DOHH2 (cell line): ENCODE data around the gene HSD17B11.
"Not testable (repeated sequence)": the region's sequence is repeated elsewhere in the genome, so short reads cannot be mapped to it uniquely, and the experiment has no call there.

Experiments
- H3F3A ChIP-seq: fragments of 200-600 bp; sonication (generic), shearing (Covaris generic); 2 replicates; pipeline ENCODE4 v1.6.0; 2016; ENCODE audit warnings: antibody characterized with exemption, mild to moderate bottlenecking; ENCODE audit not compliant: control insufficient read depth, insufficient read depth
- H3K27ac ChIP-seq: fragments of 200-600 bp; sonication (generic); 2 replicates; pipeline ENCODE4 v1.5.1; 2014; ENCODE audit warnings: low read depth, mild to moderate bottlenecking, low read length, moderate library complexity
- H3K27me3 ChIP-seq: fragments of 200-600 bp; sonication (generic); 2 replicates; pipeline ENCODE4 v1.6.1; 2014; ENCODE audit warnings: mild to moderate bottlenecking, low read length, mixed read lengths; ENCODE audit not compliant: control insufficient read depth
- H3K36me3 ChIP-seq: fragments of 200-600 bp; sonication (generic); 2 replicates; pipeline ENCODE4 v1.6.1; 2014; ENCODE audit warnings: mild to moderate bottlenecking, low read length, moderate library complexity, mixed read lengths; ENCODE audit not compliant: control insufficient read depth
- H3K4me1 ChIP-seq: fragments of 200-600 bp; sonication (generic); 2 replicates; pipeline ENCODE4 v1.6.1; 2014; ENCODE audit warnings: mild to moderate bottlenecking, low read length, mixed read lengths; ENCODE audit not compliant: control insufficient read depth
- H3K4me2 ChIP-seq: fragments of 200-600 bp; sonication (generic); 2 replicates; pipeline ENCODE4 v1.6.0; 2014; ENCODE audit warnings: mild to moderate bottlenecking, low read length, moderate library complexity
- H3K4me3 ChIP-seq: fragments of 200-600 bp; sonication (generic); 2 replicates; pipeline ENCODE4 v1.5.1; 2014; ENCODE audit warnings: mild to moderate bottlenecking, low read length, mixed read lengths
- H3K79me2 ChIP-seq: fragments of 200-600 bp; sonication (generic); 2 replicates; pipeline ENCODE4 v1.6.1; 2014; ENCODE audit warnings: mild to moderate bottlenecking, low read length, mixed read lengths; ENCODE audit not compliant: control insufficient read depth
- H3K9me2 ChIP-seq: fragments of 200-600 bp; sonication (generic); replicated peaks from 2 replicates; pipeline ENCODE4 v1.6.1; 2014; ENCODE audit warnings: mild to moderate bottlenecking, low read length, mixed read lengths; ENCODE audit not compliant: control insufficient read depth
- H3K9me3 ChIP-seq: fragments of 200-600 bp; sonication (generic); 2 replicates; pipeline ENCODE4 v1.6.1; 2014; ENCODE audit warnings: antibody characterized with exemption, low read length, mixed read lengths; ENCODE audit not compliant: control insufficient read depth, insufficient read depth
- H4K20me1 ChIP-seq: fragments of 200-600 bp; sonication (generic); 2 replicates; pipeline ENCODE4 v1.6.0; 2014; ENCODE audit warnings: low read depth, mild to moderate bottlenecking, antibody characterized with exemption, low read length, moderate library complexity; ENCODE audit not compliant: control insufficient read depth, insufficient read depth
- EZH2phosphoT487 ChIP-seq: fragments of 200-600 bp; sonication (generic); IDR thresholded peaks from 2 replicates; pipeline ENCODE4 v1.6.1; 2017; ENCODE audit warnings: borderline replicate concordance, mild to moderate bottlenecking, antibody characterized with exemption, low read length, moderate library complexity, mixed read lengths
- TF ChIP-seq, protein P1 (sequence below): fragments of 200-600 bp; sonication (generic); IDR thresholded peaks from one replicate; pipeline ENCODE4 v1.5.1; 2014; ENCODE audit warnings: antibody characterized with exemption, mild to moderate bottlenecking, low read depth, low read length; ENCODE audit not compliant: poor library complexity, severe bottlenecking

Gene HSD17B11

DNA sequence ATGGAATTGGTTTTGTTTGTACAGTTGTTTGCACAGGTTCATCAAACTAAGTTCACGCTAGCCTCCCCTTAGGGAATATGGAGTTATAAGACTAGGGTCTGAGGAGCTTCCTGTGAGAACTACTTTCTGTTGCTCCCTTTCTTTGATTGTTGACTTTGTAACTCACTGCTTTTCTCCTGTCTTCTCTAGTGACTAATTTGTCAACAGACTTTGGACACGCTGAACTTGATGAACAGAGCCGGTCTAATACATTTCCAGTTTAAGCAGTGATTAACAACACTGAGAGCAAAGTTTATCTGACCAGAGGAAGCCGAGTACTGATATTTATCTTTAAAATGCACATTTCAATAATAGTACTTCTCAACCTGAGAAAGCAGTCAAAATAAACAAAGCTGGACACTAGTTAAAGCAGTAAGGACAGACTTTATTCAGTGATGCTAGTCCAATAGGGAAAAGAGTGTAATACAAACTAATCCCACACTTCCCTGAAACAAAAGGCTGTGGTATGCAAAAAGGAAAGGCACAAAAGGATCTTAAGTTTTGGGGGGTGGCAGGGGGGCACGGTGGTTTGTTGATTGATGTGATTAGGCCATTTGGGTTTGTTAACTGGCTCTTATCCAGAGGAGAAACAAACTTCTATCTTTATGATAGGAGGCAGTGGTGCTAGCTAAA, 28.7 kb upstream of the HSD17B11 start:
- Histone ChIP-seq H3F3A (no peaks in the 10 kb centered on the region), H3K27ac (no peak overlapping the region), H3K27me3 (no peaks in the 10 kb centered on the region), H3K4me2 (no peak overlapping the region), H4K20me1 (peaks cover 2% of the 10 kb centered on the region; the same call in 1 of the 2 replicates), H3K36me3 (no peaks in the 10 kb centered on the region), H3K9me3 (no peaks in the 10 kb centered on the region), H3K79me2 (peaks cover 33% of the 10 kb centered on the region), H3K9me2 (no peaks in the 10 kb centered on the region), H3K4me1 (peaks cover 22% of the 10 kb centered on the region), H3K4me3 (no peak overlapping the region)
- TF ChIP-seq EZH2phosphoT487: no peak
- TF ChIP-seq, protein P1, sequence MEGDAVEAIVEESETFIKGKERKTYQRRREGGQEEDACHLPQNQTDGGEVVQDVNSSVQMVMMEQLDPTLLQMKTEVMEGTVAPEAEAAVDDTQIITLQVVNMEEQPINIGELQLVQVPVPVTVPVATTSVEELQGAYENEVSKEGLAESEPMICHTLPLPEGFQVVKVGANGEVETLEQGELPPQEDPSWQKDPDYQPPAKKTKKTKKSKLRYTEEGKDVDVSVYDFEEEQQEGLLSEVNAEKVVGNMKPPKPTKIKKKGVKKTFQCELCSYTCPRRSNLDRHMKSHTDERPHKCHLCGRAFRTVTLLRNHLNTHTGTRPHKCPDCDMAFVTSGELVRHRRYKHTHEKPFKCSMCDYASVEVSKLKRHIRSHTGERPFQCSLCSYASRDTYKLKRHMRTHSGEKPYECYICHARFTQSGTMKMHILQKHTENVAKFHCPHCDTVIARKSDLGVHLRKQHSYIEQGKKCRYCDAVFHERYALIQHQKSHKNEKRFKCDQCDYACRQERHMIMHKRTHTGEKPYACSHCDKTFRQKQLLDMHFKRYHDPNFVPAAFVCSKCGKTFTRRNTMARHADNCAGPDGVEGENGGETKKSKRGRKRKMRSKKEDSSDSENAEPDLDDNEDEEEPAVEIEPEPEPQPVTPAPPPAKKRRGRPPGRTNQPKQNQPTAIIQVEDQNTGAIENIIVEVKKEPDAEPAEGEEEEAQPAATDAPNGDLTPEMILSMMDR: no peak

GRCh38 chr4:87418410-87418809, 27.4 kb upstream of the HSD17B11 start:
- not testable (repeated sequence) for H3K27me3 ChIP-seq, H3K4me2 ChIP-seq, H3K4me1 ChIP-seq, H3K36me3 ChIP-seq, H3K9me3 ChIP-seq, H3F3A ChIP-seq, H3K4me3 ChIP-seq, H3K27ac ChIP-seq, H3K9me2 ChIP-seq, H4K20me1 ChIP-seq
- peaks cover 20% of the 10 kb centered on the region for H3K79me2 ChIP-seq

DNA sequence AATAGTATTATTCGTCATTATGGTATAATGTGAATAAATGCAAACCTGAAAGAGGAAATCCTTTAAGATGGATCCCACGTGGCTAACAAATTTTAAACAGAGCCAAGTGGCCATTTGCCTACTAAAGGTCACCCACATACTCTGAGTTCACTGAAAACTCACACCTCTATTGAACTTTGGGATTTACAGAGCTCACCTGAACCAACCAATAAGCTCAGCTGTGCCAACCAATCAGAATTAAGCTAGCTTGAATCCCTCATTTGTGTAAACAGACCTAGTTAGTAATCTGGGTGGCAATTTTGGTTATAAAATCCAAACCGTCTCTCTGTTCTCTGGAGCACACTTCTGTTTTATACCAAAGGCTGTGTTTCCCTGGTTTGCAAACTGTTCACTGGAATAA, 26.0 kb upstream of the HSD17B11 start:
- H3K9me3 ChIP-seq: no peaks in the 10 kb centered on the region
- no peak overlapping the region for H3K4me2 ChIP-seq
- H3K9me2 ChIP-seq: no peaks in the 10 kb centered on the region
- TF ChIP-seq, protein P1: no peak
- no peak for TF ChIP-seq EZH2phosphoT487
- H3K36me3 ChIP-seq: no peaks in the 10 kb centered on the region
- no peak overlapping the region for H3K4me3 ChIP-seq
- no peaks in the 10 kb centered on the region for H3K27me3 ChIP-seq
- H3K79me2 ChIP-seq: peaks cover 7% of the 10 kb centered on the region
- H3F3A ChIP-seq: no peaks in the 10 kb centered on the region
- no peaks in the 10 kb centered on the region for H4K20me1 ChIP-seq
- H3K27ac ChIP-seq: no peak overlapping the region
- peaks cover 9% of the 10 kb centered on the region for H3K4me1 ChIP-seq

DNA sequence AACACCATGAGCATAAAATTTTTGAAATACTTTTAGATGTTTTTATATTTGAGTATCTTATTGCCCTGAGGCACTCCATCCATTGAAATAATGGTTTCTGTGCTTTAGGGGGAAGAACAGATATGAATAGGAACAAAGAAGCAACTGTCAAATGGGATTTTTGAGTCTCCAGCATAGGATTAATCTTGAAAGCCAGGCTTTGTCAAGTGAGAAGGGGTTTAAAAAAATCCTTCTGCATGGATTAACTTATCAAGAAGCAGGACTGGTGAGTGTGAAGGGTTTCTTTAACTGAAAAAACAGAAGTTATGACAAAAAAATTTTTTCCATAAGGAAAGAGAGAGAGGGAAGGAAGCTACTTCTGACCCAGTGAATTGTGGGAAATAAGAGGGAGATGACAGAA, 23.8 kb upstream of the HSD17B11 start:
- H3K36me3 ChIP-seq: no peaks in the 10 kb centered on the region
- TF ChIP-seq, protein P1: no peak
- TF ChIP-seq EZH2phosphoT487: no peak
- no peak overlapping the region for H3K4me2 ChIP-seq
- H3K79me2 ChIP-seq: no peaks in the 10 kb centered on the region
- H3K4me3 ChIP-seq: no peak overlapping the region
- no peaks in the 10 kb centered on the region for H3F3A ChIP-seq
- no peaks in the 10 kb centered on the region for H3K27me3 ChIP-seq
- no peaks in the 10 kb centered on the region for H3K9me2 ChIP-seq
- H3K9me3 ChIP-seq: no peaks in the 10 kb centered on the region
- H3K4me1 ChIP-seq: no peaks in the 10 kb centered on the region
- no peaks in the 10 kb centered on the region for H4K20me1 ChIP-seq
- H3K27ac ChIP-seq: no peak overlapping the region
